Spleen (tissue), 7 donors: ENCODE measurements around the gene SLC1A4.

Experiments
- CTCF ChIP-seq, 11 experiments: fragments of 200-600 bp in 7 of 11; fragments of 450-650 bp in 4 of 11; sonication (generic) in 4 of 11; IDR thresholded peaks in 8 of 11; conservative IDR thresholded peaks in 3 of 11; 1 replicate in 7 of 11; 2 replicates in 4 of 11; pipeline versions ENCODE4 v1.4.0 to v1.8.0; 2016 to 2021; ENCODE audit warnings: antibody characterized with exemption in 11 of 11, inconsistent platforms in 4 of 11, mild to moderate bottlenecking in 1 of 11
- POLR2A ChIP-seq, 3 donors: fragments of 450-650 bp; IDR thresholded peaks; one replicate each; pipeline ENCODE4 v1.5.1; 2017; ENCODE audit warnings: antibody characterized with exemption in 3 of 3, mild to moderate bottlenecking in 1 of 3
- POLR2AphosphoS5 ChIP-seq, 3 donors: sonication (generic); formaldehyde crosslinking; IDR thresholded peaks; one replicate each; pipeline ENCODE4 v1.5.1; 2017; ENCODE audit warnings: antibody characterized with exemption in 3 of 3
- donor health status: DM: no; HTN: no; CAD: no; lungs with moderate emphysema.
- donor health status: DM: no; HTN: no; CAD: no.
- donor health status: DM: no; HTN: no; CAD: no.

GRCh38 chr2:64952096-64952495 is 37.1 kb upstream of the SLC1A4 start:
- TF ChIP-seq CTCF (IDR thresholded peaks at IDR 0.05 in 8 of 11, conservative IDR thresholded peaks at IDR 0.05 in 3 of 11) = no peak
- no peak for TF ChIP-seq POLR2AphosphoS5 (IDR thresholded peaks at IDR 0.05)
- no peak for TF ChIP-seq POLR2A (IDR thresholded peaks at IDR 0.05)
